ENCODE measurements around the gene WASHC2C. TPM values are rescaled to one million over a fixed set of nuclear protein-coding genes. Genes with fewer than 3 reads are reported as not detected.
A peak's percentile ranks its signal among the peaks of the same experiment; 100 is the strongest.
"Not testable (repeated sequence)": the region's sequence is repeated elsewhere in the genome, so short reads cannot be mapped to it uniquely, and the experiment has no call there.

The WASHC2C gene
- polyA plus RNA-seq: 26.3 and 32.7 TPM in 2 replicates
- 28.5 and 41.4 TPM in 2 replicates for polyA minus RNA-seq

GRCh38 chr10:45726703-45727420 lies at the start of gene WASHC2C:
Gene WASHC2C, plus strand, starts transcription at chr10:45727266. Its CDS starts 52 bp downstream, at chr10:45727318.
- Histone ChIP-seq H3K9ac (ENCODE audit: low read length) (peak within 1 kb of the TSS; percentile 61), H3K4me3 (ENCODE audit: low read length) (peak within 1 kb of the TSS; percentile 69), H3K27ac (ENCODE audit: low read length) (peak within 1 kb of the TSS; percentile 12), H2AFZ (ENCODE audit: low read depth, low read length) (peak within 1 kb of the TSS; percentile 27)
- H3K79me2 ChIP-seq (replicated peaks; ENCODE audit: insufficient read depth, low read length); H3K9me2 ChIP-seq (ENCODE audit: insufficient read depth, low read length); H3K4me2 ChIP-seq (ENCODE audit: low read length); H3K9me3 ChIP-seq (ENCODE audit: low read length); H4K20me1 ChIP-seq (ENCODE audit: insufficient read depth); H3K36me3 ChIP-seq (ENCODE audit: insufficient read depth, low read length); H3F3A ChIP-seq (ENCODE audit: insufficient read depth, low read length, poor library complexity, severe bottlenecking); H3K27me3 ChIP-seq (ENCODE audit: insufficient read depth, low read depth, low read length): not testable (repeated sequence)
- TF ChIP-seq MXI1 (conservative IDR thresholded peaks at IDR 0.05; ENCODE audit: poor library complexity, severe bottlenecking) (peak; percentile 79), POLR2AphosphoS5 (IDR thresholded peaks at IDR 0.05) (peak; percentile 73), SMC3 (conservative IDR thresholded peaks at IDR 0.05; ENCODE audit: poor library complexity) (peak; percentile 44)

- not testable (repeated sequence) for H3K9me3 ChIP-seq (ENCODE audit: low read length); H4K20me1 ChIP-seq (ENCODE audit: insufficient read depth)
Measured at GRCh38 chr10:45678467-45678866, 48.6 kb upstream of the WASHC2C start.

GRCh38 chr10:45710200-45710796 lies 16.8 kb upstream of the WASHC2C start:
- H3K9me2 ChIP-seq (ENCODE audit: insufficient read depth, low read length): not testable (repeated sequence)

More at GRCh38 chr10:45678467-45678866, 48.6 kb upstream of the WASHC2C start:
- H3K4me2 ChIP-seq (ENCODE audit: low read length); H3K4me3 ChIP-seq (ENCODE audit: low read length); H3K27me3 ChIP-seq (ENCODE audit: insufficient read depth, low read depth, low read length); H3K27ac ChIP-seq (ENCODE audit: low read length); H3F3A ChIP-seq (ENCODE audit: insufficient read depth, low read length, poor library complexity, severe bottlenecking); H3K9me2 ChIP-seq (ENCODE audit: insufficient read depth, low read length); H2AFZ ChIP-seq (ENCODE audit: low read depth, low read length); H3K79me2 ChIP-seq (replicated peaks; ENCODE audit: insufficient read depth, low read length); H3K36me3 ChIP-seq (ENCODE audit: insufficient read depth, low read length); H3K9ac ChIP-seq (ENCODE audit: low read length): not testable (repeated sequence)

GRCh38 chr10:45711223-45711622 lies 15.8 kb upstream of the WASHC2C start:
- H3K27ac ChIP-seq (ENCODE audit: low read length); H2AFZ ChIP-seq (ENCODE audit: low read depth, low read length); H3K9ac ChIP-seq (ENCODE audit: low read length); H3K4me2 ChIP-seq (ENCODE audit: low read length); H3K9me3 ChIP-seq (ENCODE audit: low read length); H3K4me3 ChIP-seq (ENCODE audit: low read length); H3F3A ChIP-seq (ENCODE audit: insufficient read depth, low read length, poor library complexity, severe bottlenecking); H3K79me2 ChIP-seq (replicated peaks; ENCODE audit: insufficient read depth, low read length); H4K20me1 ChIP-seq (ENCODE audit: insufficient read depth); H3K36me3 ChIP-seq (ENCODE audit: insufficient read depth, low read length); H3K27me3 ChIP-seq (ENCODE audit: insufficient read depth, low read depth, low read length); H3K9me2 ChIP-seq (ENCODE audit: insufficient read depth, low read length): not testable (repeated sequence)

More at GRCh38 chr10:45710200-45710796, 16.8 kb upstream of the WASHC2C start:
- H3F3A ChIP-seq (ENCODE audit: insufficient read depth, low read length, poor library complexity, severe bottlenecking); H3K9me3 ChIP-seq (ENCODE audit: low read length); H2AFZ ChIP-seq (ENCODE audit: low read depth, low read length); H3K27ac ChIP-seq (ENCODE audit: low read length); H3K36me3 ChIP-seq (ENCODE audit: insufficient read depth, low read length); H3K9ac ChIP-seq (ENCODE audit: low read length); H4K20me1 ChIP-seq (ENCODE audit: insufficient read depth); H3K4me2 ChIP-seq (ENCODE audit: low read length); H3K79me2 ChIP-seq (replicated peaks; ENCODE audit: insufficient read depth, low read length); H3K27me3 ChIP-seq (ENCODE audit: insufficient read depth, low read depth, low read length); H3K4me3 ChIP-seq (ENCODE audit: low read length): not testable (repeated sequence)

- H3K4me2 ChIP-seq (ENCODE audit: low read length); H3K79me2 ChIP-seq (replicated peaks; ENCODE audit: insufficient read depth, low read length); H4K20me1 ChIP-seq (ENCODE audit: insufficient read depth); H3K9me2 ChIP-seq (ENCODE audit: insufficient read depth, low read length); H2AFZ ChIP-seq (ENCODE audit: low read depth, low read length); H3F3A ChIP-seq (ENCODE audit: insufficient read depth, low read length, poor library complexity, severe bottlenecking); H3K4me3 ChIP-seq (ENCODE audit: low read length); H3K9ac ChIP-seq (ENCODE audit: low read length); H3K27me3 ChIP-seq (ENCODE audit: insufficient read depth, low read depth, low read length); H3K9me3 ChIP-seq (ENCODE audit: low read length); H3K36me3 ChIP-seq (ENCODE audit: insufficient read depth, low read length); H3K27ac ChIP-seq (ENCODE audit: low read length): not testable (repeated sequence)
Measured at GRCh38 chr10:45717053-45717452, 10.0 kb upstream of the WASHC2C start.

- not testable (repeated sequence) for H4K20me1 ChIP-seq (ENCODE audit: insufficient read depth); H3K4me2 ChIP-seq (ENCODE audit: low read length); H3K9ac ChIP-seq (ENCODE audit: low read length)
Measured at GRCh38 chr10:45717642-45718041, 9.4 kb upstream of the WASHC2C start.

GRCh38 chr10:45721503-45721902 lies 5.6 kb upstream of the WASHC2C start:
- not testable (repeated sequence) for H2AFZ ChIP-seq (ENCODE audit: low read depth, low read length); H4K20me1 ChIP-seq (ENCODE audit: insufficient read depth); H3K27ac ChIP-seq (ENCODE audit: low read length); H3K4me2 ChIP-seq (ENCODE audit: low read length); H3K4me3 ChIP-seq (ENCODE audit: low read length); H3K9ac ChIP-seq (ENCODE audit: low read length); H3K27me3 ChIP-seq (ENCODE audit: insufficient read depth, low read depth, low read length); H3K36me3 ChIP-seq (ENCODE audit: insufficient read depth, low read length); H3K9me3 ChIP-seq (ENCODE audit: low read length); H3K9me2 ChIP-seq (ENCODE audit: insufficient read depth, low read length); H3K79me2 ChIP-seq (replicated peaks; ENCODE audit: insufficient read depth, low read length); H3F3A ChIP-seq (ENCODE audit: insufficient read depth, low read length, poor library complexity, severe bottlenecking)

More at GRCh38 chr10:45717642-45718041, 9.4 kb upstream of the WASHC2C start:
- not testable (repeated sequence) for H3K27ac ChIP-seq (ENCODE audit: low read length); H3K4me3 ChIP-seq (ENCODE audit: low read length); H2AFZ ChIP-seq (ENCODE audit: low read depth, low read length); H3K9me2 ChIP-seq (ENCODE audit: insufficient read depth, low read length); H3F3A ChIP-seq (ENCODE audit: insufficient read depth, low read length, poor library complexity, severe bottlenecking); H3K36me3 ChIP-seq (ENCODE audit: insufficient read depth, low read length); H3K27me3 ChIP-seq (ENCODE audit: insufficient read depth, low read depth, low read length); H3K79me2 ChIP-seq (replicated peaks; ENCODE audit: insufficient read depth, low read length); H3K9me3 ChIP-seq (ENCODE audit: low read length)
